Glomerular endothelial cell (primary cell): Measurements from ENCODE around the gene NMT1. TPM values are rescaled to one million over a fixed set of nuclear protein-coding genes. Genes with fewer than 3 reads are reported as not detected.

Experiments used
- DNase-seq: peaks from one replicate; pipeline ENCODE4 v3.0.0-alpha.2; 2011; ENCODE audit warnings: low read depth, low spot score; ENCODE audit errors: extremely low read depth
- total RNA-seq: library from RNA; depleted of rRNA; stranded (reverse); fragments of >200 nt; gene quantifications from 2 replicates; pipeline ENCODE4 v1.2.3, GENCODE V29; 2015

NMT1 gene
- total RNA-seq = 95.0 and 205 TPM in 2 replicates

GRCh38 chr17:45060797-45061605, at the start of gene NMT1:
NMT1 (plus strand) TSS chr17:45061317; CDS start chr17:45061330, 13 bp downstream.
- DNase-seq = peak; percentile 98

- no peak for DNase-seq
Observed at GRCh38 chr17:45011767-45012166, 49.4 kb upstream of the NMT1 start.

GRCh38 chr17:45013021-45013997, 47.8 kb upstream of the NMT1 start:
- DNase-seq = no peak

DNA sequence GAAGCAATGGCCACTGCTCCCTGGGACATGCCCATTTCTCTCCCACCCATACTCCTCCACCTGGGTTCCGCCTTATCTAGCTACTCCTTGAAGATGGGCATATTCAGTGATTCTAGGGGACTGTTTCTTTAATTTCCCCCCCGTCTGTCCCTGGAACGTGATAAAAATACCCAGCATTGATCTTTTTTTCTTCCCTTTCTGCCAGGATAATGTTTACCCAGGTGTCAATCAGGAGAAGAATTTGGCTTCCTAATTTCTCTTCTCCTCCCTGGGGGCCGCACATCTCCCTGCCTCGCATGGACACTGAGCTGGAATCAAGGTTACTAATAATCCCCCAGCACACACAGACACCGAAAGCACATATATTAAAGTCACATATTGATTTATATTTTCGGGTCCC, 44.9 kb upstream of the NMT1 start:
- no peak for DNase-seq

- no peak for DNase-seq
Observed at GRCh38 chr17:45016823-45017222, 44.3 kb upstream of the NMT1 start.

- no peak for DNase-seq
Observed at GRCh38 chr17:45018514-45018847, 42.6 kb upstream of the NMT1 start.

DNA sequence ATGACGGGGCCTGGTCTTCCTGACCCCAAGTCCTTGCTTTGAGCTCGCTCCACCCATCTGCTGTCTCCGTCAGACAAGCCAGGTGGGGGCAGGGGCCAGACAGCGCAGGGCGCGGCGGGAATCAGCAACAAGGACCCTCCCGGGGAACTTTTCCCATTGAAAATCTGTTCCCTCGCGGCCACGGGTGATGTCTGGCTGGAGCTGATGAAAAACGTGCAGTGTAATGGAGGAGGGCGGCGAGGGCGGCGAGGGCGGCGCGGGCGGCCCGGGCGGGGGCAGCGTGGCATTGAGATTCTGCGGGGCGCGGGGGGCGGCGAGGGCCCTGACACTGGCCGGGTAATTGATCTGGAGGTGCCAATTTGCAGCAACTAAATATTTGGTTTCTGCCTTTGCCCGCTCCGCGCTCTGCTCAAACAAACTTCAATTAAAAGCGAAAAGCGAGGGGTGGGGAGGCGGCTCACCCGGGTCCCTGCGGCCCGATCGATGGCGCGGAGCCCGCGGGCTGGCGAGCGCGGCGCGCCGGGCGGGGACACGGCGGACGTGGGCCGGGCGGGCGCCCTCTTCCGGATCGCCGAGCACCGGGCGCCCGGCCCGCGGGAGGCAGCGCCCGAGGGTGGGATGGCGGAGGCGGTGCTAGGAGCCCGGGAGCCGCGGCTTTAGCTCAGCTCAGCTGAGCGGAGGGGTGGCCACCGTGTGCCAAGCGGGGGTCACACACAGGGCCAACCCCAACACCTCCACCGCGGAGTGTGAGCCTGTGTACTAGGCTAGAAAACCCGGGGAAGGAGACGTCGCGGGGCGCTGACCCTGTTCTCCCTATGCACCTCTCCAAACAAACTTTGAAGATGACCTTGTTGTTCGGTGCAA, 42.0 kb upstream of the NMT1 start:
- no peak for DNase-seq

DNA sequence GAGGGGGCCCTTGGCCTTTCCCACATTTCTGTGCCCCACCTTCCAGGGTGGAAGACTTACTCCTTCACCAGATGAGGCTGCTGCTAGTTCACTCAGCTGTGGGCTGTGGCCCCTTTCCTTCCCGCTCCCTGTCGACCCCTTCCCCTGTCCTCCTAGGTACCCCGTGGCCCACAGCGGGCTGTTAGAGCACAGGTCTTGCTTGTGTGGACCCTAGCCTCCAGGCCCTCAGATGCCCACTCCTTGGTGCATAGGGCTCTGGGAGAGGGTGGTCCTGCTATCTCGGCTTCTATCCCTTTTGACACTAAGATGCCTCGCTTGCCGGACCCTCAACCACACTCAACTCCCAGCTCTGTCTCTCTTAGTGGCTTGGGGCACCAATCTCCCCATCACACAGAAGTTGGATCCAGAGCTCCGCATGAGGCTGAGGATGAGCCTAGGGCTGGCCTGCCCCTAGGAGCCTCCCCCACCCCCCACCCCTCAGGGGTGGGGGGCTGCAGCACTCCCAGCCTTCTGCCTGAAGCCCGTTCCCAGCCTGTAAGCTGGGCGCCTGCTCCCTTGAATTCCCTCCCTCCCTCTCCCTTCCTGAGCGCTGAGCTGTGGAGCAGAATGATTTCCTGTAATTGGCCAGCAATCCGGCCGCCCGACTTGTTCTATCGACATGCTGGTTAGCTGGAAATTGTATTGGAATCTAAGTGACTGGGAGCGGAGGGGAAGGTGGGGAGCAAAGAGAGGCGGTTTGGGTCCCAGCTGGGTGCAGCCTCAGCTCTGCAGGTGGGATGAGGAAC, 40.6 kb upstream of the NMT1 start:
- peak; percentile 10 for DNase-seq

DNA sequence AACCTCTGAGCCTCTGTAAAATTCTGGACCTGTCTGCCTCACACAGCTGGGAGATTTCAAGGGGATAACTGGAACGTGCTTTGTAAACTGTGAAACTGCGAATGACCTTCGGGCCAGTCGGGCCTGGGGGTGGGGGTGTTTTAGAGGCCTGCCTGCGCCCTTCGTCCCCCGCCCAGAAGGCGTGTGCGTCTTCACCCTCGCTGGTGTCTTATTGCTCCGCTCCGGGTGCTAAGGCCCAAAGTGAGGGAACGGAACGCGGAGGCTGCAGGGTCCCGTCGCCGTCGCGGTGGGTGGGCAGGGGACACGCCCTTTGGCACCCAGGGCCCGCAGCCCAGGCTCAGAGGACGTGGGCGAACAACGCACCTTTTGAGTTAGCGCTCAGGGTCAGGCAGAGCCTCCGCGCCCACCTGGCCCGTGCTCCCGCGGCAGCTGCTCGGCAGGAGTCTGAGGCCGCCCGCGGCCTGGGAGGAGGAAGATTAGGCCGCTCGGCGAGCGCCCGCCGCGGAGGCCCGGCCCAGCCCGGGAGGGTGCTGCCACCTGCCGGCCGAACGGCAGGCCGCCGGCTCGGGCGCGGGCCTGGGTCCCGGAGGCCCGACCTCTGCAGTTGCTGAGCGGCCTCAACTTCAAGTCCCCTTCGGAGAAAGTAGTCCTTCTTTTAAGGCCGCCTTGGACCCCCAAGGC, 39.4 kb upstream of the NMT1 start:
- DNase-seq = no peak

DNA sequence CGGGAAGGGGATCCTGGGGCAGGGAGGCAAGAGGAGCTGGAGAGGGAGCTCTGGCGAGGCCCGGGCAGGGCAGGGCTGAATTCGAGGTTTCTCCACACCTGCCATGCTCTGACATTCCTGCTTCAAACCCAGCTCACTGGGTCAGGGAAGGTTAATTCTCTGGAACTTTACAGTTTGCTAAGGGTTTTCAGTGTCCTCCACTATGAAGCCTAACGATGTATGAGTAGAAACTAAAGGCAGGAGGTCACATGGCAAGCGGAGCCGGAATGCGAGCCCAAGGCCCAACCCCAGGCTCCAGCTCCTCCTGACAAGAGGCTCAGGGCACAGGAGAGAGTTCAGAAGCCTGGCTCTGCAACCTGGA, 38.8 kb upstream of the NMT1 start:
- no peak for DNase-seq

GRCh38 chr17:45022655-45023339, 38.3 kb upstream of the NMT1 start:
- no peak for DNase-seq

DNA sequence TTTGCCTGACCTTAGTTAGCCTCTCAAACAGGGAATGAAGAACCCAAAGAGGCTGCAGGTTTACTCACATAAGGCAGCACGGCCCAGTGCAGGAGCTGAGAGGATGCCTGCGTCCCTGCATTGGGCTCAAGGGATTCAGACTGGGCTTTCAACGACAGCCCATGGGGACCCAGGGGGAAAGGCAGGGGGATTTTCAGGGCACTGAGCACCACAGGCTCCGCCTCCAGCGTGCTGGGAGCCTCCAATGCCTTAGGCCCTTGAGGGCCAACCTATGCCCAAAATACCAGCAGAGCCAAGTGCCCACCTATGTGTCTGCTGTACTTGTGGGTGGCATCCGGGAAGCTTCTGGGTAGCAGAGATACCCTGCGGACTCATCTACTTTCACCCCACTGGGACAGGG, 32.0 kb upstream of the NMT1 start:
- no peak for DNase-seq

DNA sequence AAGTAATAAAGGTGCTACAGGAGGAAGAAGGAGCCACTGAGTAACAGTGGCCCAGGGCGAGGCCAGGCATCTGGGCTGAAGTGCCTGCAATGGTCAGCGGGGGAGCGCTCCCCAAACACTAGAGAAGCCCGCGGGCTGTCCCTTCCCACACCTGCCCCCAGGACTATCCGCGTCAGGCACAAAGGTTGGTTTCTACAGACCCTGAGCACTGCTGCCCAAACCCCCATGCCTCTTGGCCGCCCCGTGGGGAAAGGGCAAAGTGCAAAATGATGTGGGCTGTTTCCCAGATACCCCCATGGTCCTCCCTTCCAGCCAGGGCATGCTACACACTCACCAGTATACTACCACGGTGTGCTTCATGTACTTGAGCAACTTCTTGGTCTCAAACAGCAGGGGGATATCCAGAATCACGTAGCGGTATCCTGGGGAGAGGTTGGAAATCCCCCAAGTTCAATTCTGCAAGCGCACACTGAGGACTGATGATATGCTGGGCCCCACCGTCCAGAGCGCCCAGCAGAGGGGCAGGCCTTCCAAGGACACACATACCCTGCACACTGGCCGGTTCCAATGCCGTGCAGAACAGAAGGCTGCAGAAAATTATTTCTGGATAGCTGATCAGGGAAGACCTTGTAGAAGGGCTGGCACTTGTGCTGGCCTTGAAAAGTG, 31.2 kb upstream of the NMT1 start:
- DNase-seq = no peak

GRCh38 chr17:45030733-45031132, 30.4 kb upstream of the NMT1 start:
- DNase-seq = no peak

- no peak for DNase-seq
Observed at GRCh38 chr17:45031231-45032173, 29.6 kb upstream of the NMT1 start.

GRCh38 chr17:45032174-45032541, 29.0 kb upstream of the NMT1 start:
- no peak for DNase-seq

- no peak for DNase-seq
Observed at GRCh38 chr17:45034599-45034998, 26.5 kb upstream of the NMT1 start.
